ENCODE results near the gene CCT3.

- TF ChIP-seq POLR2A (IDR thresholded peaks at IDR 0.05): no peak
- no peak for TF ChIP-seq CTCF (IDR thresholded peaks at IDR 0.05)
- no peak for TF ChIP-seq EP300 (IDR thresholded peaks at IDR 0.05)
These were observed 49.7 kb upstream of the CCT3 start for GRCh38 chr1:156387870-156388173.

Data from upper lobe of left lung (tissue), 4 donors.